Fibroblast of skin of abdomen (primary cell): ENCODE results near the gene LIN54.

Experiments used
- DNase-seq: peaks from one replicate; pipeline ENCODE4 v3.0.0-alpha.2; 2013

Gene LIN54

GRCh38 chr4:82890901-82891706 lies 119.5 kb downstream of the LIN54 start, which contains the start of gene SEC31A:
Gene SEC31A, minus strand, starts transcription at chr4:82891153. Its CDS starts 9,217 bp downstream, at chr4:82881936.
- peak; percentile 97 for DNase-seq

- DNase-seq = no peak
Observed at GRCh38 chr4:82890528-82890900, 120.1 kb downstream of the LIN54 start.

GRCh38 chr4:82889287-82889686 lies 121.3 kb downstream of the LIN54 start:
- no peak for DNase-seq

- no peak for DNase-seq
Observed at GRCh38 chr4:82886147-82886942, 124.3 kb downstream of the LIN54 start.

- no peak for DNase-seq
Observed at GRCh38 chr4:82885410-82885809, 125.2 kb downstream of the LIN54 start.
